GM23338 (cell line): ENCODE results near the gene SLC49A4.

ENCODE experiments used
- CREB1 ChIP-seq: fragments of 250-450 bp; sonication (Bioruptor Pico); IDR thresholded peaks from 2 replicates; pipeline ENCODE4 v1.5.0; 2020; ENCODE audit warnings: low read depth, mild to moderate bottlenecking, moderate library complexity
- ETS1 ChIP-seq: IDR thresholded peaks from 2 replicates; pipeline ENCODE4 v1.6.1; 2016; ENCODE audit warnings: antibody characterized with exemption
- EZH2 ChIP-seq: fragments of 200-600 bp; sonication (generic); IDR thresholded peaks from one replicate; pipeline ENCODE4 v1.8.0; 2017; ENCODE audit warnings: antibody characterized with exemption, mild to moderate bottlenecking, low read depth; ENCODE audit not compliant: unreplicated experiment
- EZH2phosphoT487 ChIP-seq: fragments of 200-600 bp; sonication (generic); IDR thresholded peaks from one replicate; pipeline ENCODE4 v1.8.1; 2018; ENCODE audit warnings: antibody characterized with exemption; ENCODE audit not compliant: unreplicated experiment
- JUNB ChIP-seq: IDR thresholded peaks from one replicate; pipeline ENCODE4 v1.6.1; 2016; ENCODE audit warnings: antibody characterized with exemption; ENCODE audit not compliant: unreplicated experiment
- NANOG ChIP-seq: IDR thresholded peaks from 2 replicates; pipeline ENCODE4 v1.6.1; 2016; ENCODE audit warnings: antibody characterized with exemption, borderline replicate concordance
- POLR2AphosphoS5 ChIP-seq: IDR thresholded peaks from 2 replicates; pipeline ENCODE4 v1.6.1; 2016; ENCODE audit warnings: antibody characterized with exemption, low read depth
- REST ChIP-seq: IDR thresholded peaks from one replicate; pipeline ENCODE4 v1.6.1; 2018; ENCODE audit warnings: antibody characterized with exemption; ENCODE audit not compliant: unreplicated experiment
- STAT1 ChIP-seq: IDR thresholded peaks from one replicate; pipeline ENCODE4 v1.6.1; 2016; ENCODE audit warnings: antibody characterized with exemption; ENCODE audit not compliant: unreplicated experiment
- ZNF331 ChIP-seq: fragments of 250-450 bp; sonication (Bioruptor Pico); IDR thresholded peaks from 2 replicates; pipeline ENCODE4 v1.5.0; 2020; ENCODE audit warnings: low read depth, mild to moderate bottlenecking, moderate library complexity
- TF ChIP-seq, protein P1 (sequence below), 2 experiments: fragments of 200-600 bp in 1 of 2; sonication (generic) in 1 of 2; conservative IDR thresholded peaks; 2 replicates each; pipeline versions ENCODE4 v1.5.1 to v1.6.1; 2016 to 2017; ENCODE audit warnings: antibody characterized with exemption in 2 of 2, low read depth in 2 of 2, mild to moderate bottlenecking in 2 of 2, moderate library complexity in 1 of 2

- TF ChIP-seq, protein P1, sequence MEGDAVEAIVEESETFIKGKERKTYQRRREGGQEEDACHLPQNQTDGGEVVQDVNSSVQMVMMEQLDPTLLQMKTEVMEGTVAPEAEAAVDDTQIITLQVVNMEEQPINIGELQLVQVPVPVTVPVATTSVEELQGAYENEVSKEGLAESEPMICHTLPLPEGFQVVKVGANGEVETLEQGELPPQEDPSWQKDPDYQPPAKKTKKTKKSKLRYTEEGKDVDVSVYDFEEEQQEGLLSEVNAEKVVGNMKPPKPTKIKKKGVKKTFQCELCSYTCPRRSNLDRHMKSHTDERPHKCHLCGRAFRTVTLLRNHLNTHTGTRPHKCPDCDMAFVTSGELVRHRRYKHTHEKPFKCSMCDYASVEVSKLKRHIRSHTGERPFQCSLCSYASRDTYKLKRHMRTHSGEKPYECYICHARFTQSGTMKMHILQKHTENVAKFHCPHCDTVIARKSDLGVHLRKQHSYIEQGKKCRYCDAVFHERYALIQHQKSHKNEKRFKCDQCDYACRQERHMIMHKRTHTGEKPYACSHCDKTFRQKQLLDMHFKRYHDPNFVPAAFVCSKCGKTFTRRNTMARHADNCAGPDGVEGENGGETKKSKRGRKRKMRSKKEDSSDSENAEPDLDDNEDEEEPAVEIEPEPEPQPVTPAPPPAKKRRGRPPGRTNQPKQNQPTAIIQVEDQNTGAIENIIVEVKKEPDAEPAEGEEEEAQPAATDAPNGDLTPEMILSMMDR (conservative IDR thresholded peaks at IDR 0.05; ENCODE audit: low read depth in 2 of 2), result no peak
- no peak for TF ChIP-seq POLR2AphosphoS5
- TF ChIP-seq CREB1 (CRISPR knock-in tag), result no peak
- TF ChIP-seq ZNF331 (CRISPR knock-in tag), result no peak
- TF ChIP-seq EZH2, result no peak
- no peak for TF ChIP-seq REST
- no peak for TF ChIP-seq EZH2phosphoT487
- TF ChIP-seq NANOG, result no peak
- TF ChIP-seq STAT1, result no peak
- no peak for TF ChIP-seq JUNB
- no peak for TF ChIP-seq ETS1
These were observed 87.6 kb downstream of the SLC49A4 start for GRCh38 chr3:122882361-122882947.
